H1 (cell line): ENCODE measurements around the gene TUT4. TPM values are rescaled to one million over a fixed set of nuclear protein-coding genes. Genes with fewer than 3 reads are reported as not detected.

Experiments used
- CTCF ChIA-PET: fragments of 300-600 bp; sonication (Branson Sonifier 250); formaldehyde crosslinking; loops from one replicate; lab custom pipeline; 2021; ENCODE audit not compliant: partially characterized antibody; lab: Charles Lee
- POLR2A ChIA-PET: fragments of 300-600 bp; sonication (Branson Sonifier 250); formaldehyde crosslinking; loops from one replicate; lab custom pipeline; 2021; ENCODE audit warnings: inconsistent platforms; ENCODE audit not compliant: partially characterized antibody; lab: Charles Lee
- DNase-seq, 2 experiments: peaks; one replicate each; pipeline versions ENCODE4 v3.0.0 to v3.0.0-alpha.2; 2010 to 2022; ENCODE audit warnings: low spot score in 2 of 2, low read depth in 1 of 2, mixed read lengths in 1 of 2
- FAIRE-seq: peaks from 2 replicates; lab custom pipeline; 2011; peaks lifted over from hg19 to GRCh38; lab: Jason Lieb, UNC
- H2AFZ ChIP-seq: 2 replicates; pipeline ENCODE4 v1.8.1; 2012; ENCODE audit warnings: low read length, inconsistent platforms
- H2AK5ac ChIP-seq: 2 replicates; pipeline ENCODE4 v1.6.1; 2013; ENCODE audit warnings: low read depth, low read length
- H2BK120ac ChIP-seq: replicated peaks from 2 replicates; pipeline ENCODE3; 2013; ENCODE audit warnings: low read depth, low read length, inconsistent platforms
- H2BK12ac ChIP-seq: 2 replicates; pipeline ENCODE4 v1.6.1; 2013; ENCODE audit warnings: low read depth, low read length
- H2BK15ac ChIP-seq: 2 replicates; pipeline ENCODE4 v1.6.1; 2013; ENCODE audit warnings: low read length
- H2BK20ac ChIP-seq: 2 replicates; pipeline ENCODE4 v1.6.1; 2013; ENCODE audit warnings: low read length
- H2BK5ac ChIP-seq: 2 replicates; pipeline ENCODE4 v1.6.1; 2013; ENCODE audit warnings: low read depth, low read length
- H3K14ac ChIP-seq: 2 replicates; pipeline ENCODE4 v1.6.1; 2013; ENCODE audit warnings: inconsistent platforms; ENCODE audit not compliant: insufficient read length
- H3K18ac ChIP-seq: 2 replicates; pipeline ENCODE4 v1.6.1; 2013; ENCODE audit warnings: low read length; ENCODE audit errors: extremely low read depth
- H3K23ac ChIP-seq: 2 replicates; pipeline ENCODE4 v1.6.1; 2013; ENCODE audit warnings: inconsistent platforms; ENCODE audit not compliant: insufficient read length
- H3K23me2 ChIP-seq: 2 replicates; pipeline ENCODE4 v1.6.1; 2013; ENCODE audit warnings: low read depth, low read length
- H3K27ac ChIP-seq: 2 replicates; pipeline ENCODE4 v1.6.1; 2011; ENCODE audit warnings: low read depth, low read length, inconsistent platforms
- H3K27me3 ChIP-seq, 4 experiments: replicated peaks in 1 of 4; 1 replicate in 1 of 4; 2 replicates in 3 of 4; pipeline versions ENCODE4 v1.6.1 to v1.8.1; 2011 to 2013; ENCODE audit warnings: low read length in 3 of 4, mild to moderate bottlenecking in 3 of 4, inconsistent platforms in 2 of 4, mixed read lengths in 2 of 4, moderate library complexity in 1 of 4; ENCODE audit not compliant: control insufficient read depth in 3 of 4, insufficient read depth in 3 of 4; ENCODE audit errors: extremely low read depth in 1 of 4
- H3K36me3 ChIP-seq, 4 experiments: 2 replicates each; pipeline versions ENCODE4 v1.6.1 to v1.8.1; 2011 to 2013; ENCODE audit warnings: mild to moderate bottlenecking in 4 of 4, low read length in 3 of 4, moderate library complexity in 2 of 4, control low read depth in 1 of 4, inconsistent platforms in 1 of 4; ENCODE audit not compliant: insufficient read depth in 4 of 4, control insufficient read depth in 2 of 4
- H3K4ac ChIP-seq: replicated peaks from 2 replicates; pipeline ENCODE3; 2013; ENCODE audit warnings: low read length, low read depth, mixed read lengths, inconsistent platforms; ENCODE audit not compliant: insufficient read length
- H3K4me1 ChIP-seq, 4 experiments: replicated peaks in 1 of 4; 1 replicate in 1 of 4; 2 replicates in 3 of 4; pipeline versions ENCODE4 v1.6.1 to v1.8.1; 2011 to 2013; ENCODE audit warnings: low read length in 3 of 4, inconsistent platforms in 2 of 4, mixed read lengths in 1 of 4; ENCODE audit not compliant: insufficient read depth in 4 of 4, control insufficient read depth in 3 of 4
- H3K4me2 ChIP-seq, 2 experiments: 2 replicates each; pipeline versions ENCODE4 v1.6.1 to v1.8.1; 2011 to 2013; ENCODE audit warnings: low read depth in 2 of 2, low read length in 2 of 2, control low read depth in 1 of 2, inconsistent platforms in 1 of 2, mild to moderate bottlenecking in 1 of 2; ENCODE audit not compliant: insufficient read depth in 1 of 2
- H3K4me3 ChIP-seq, 4 experiments: fragments of 200-600, 300-600 bp in 1 of 4; sonication (generic), shearing (Covaris generic), sonication (Bioruptor Twin) in 1 of 4; 2 replicates each; pipeline versions ENCODE4 v1.5.1 to v1.8.1; 2011 to 2016; ENCODE audit warnings: low read length in 4 of 4, low read depth in 3 of 4, control low read depth in 2 of 4, inconsistent platforms in 2 of 4, mild to moderate bottlenecking in 2 of 4, mixed read lengths in 1 of 4, moderate library complexity in 1 of 4; ENCODE audit not compliant: insufficient read depth in 2 of 4; ENCODE audit errors: extremely low read depth in 1 of 4
- H3K56ac ChIP-seq: replicated peaks from 2 replicates; pipeline ENCODE3; 2013; ENCODE audit warnings: low read depth, mild to moderate bottlenecking, mixed read lengths, low read length, inconsistent platforms; ENCODE audit not compliant: insufficient read length
- H3K79me1 ChIP-seq: 2 replicates; pipeline ENCODE4 v1.6.1; 2013; ENCODE audit warnings: low read depth, low read length, control low read depth
- H3K79me2 ChIP-seq, 2 experiments: 2 replicates each; pipeline versions ENCODE4 v1.6.1 to v1.8.1; 2012 to 2013; ENCODE audit warnings: low read length in 2 of 2, mild to moderate bottlenecking in 2 of 2, inconsistent platforms in 1 of 2; ENCODE audit not compliant: insufficient read depth in 2 of 2, control insufficient read depth in 1 of 2
- H3K9ac ChIP-seq, 4 experiments: replicated peaks in 1 of 4; 1 replicate in 1 of 4; 2 replicates in 3 of 4; pipeline versions ENCODE4 v1.6.1 to v1.8.1; 2011 to 2013; ENCODE audit warnings: low read depth in 3 of 4, low read length in 3 of 4, control low read depth in 2 of 4, mild to moderate bottlenecking in 2 of 4, moderate library complexity in 2 of 4, inconsistent platforms in 1 of 4; ENCODE audit errors: extremely low read depth in 1 of 4
- H3K9me3 ChIP-seq, 2 experiments: 2 replicates each; pipeline versions ENCODE4 v1.6.1 to v1.8.1; 2012 to 2013; ENCODE audit warnings: mild to moderate bottlenecking in 2 of 2, moderate library complexity in 2 of 2, control low read depth in 1 of 2, inconsistent platforms in 1 of 2, low read depth in 1 of 2, low read length in 1 of 2, mixed read lengths in 1 of 2; ENCODE audit not compliant: insufficient read depth in 2 of 2
- H4K20me1 ChIP-seq, 2 experiments: replicated peaks in 1 of 2; 2 replicates each; pipeline versions ENCODE3 to v1.8.1; 2011 to 2013; ENCODE audit warnings: inconsistent platforms in 2 of 2, low read length in 2 of 2, mild to moderate bottlenecking in 1 of 2; ENCODE audit not compliant: insufficient read depth in 2 of 2, control insufficient read depth in 1 of 2
- H4K5ac ChIP-seq: 2 replicates; pipeline ENCODE4 v1.6.1; 2013; ENCODE audit warnings: low read length, low read depth, mixed read lengths, inconsistent platforms; ENCODE audit not compliant: insufficient read length
- H4K8ac ChIP-seq: 2 replicates; pipeline ENCODE4 v1.8.0; 2013; ENCODE audit warnings: mild to moderate bottlenecking, moderate library complexity, low read length, inconsistent platforms; ENCODE audit not compliant: insufficient read depth; ENCODE audit errors: extremely low read depth
- H4K91ac ChIP-seq: replicated peaks from 2 replicates; pipeline ENCODE3; 2013; ENCODE audit warnings: low read length, mixed read lengths, inconsistent platforms; ENCODE audit not compliant: insufficient read length
- NANOG ChIP-seq: IDR thresholded peaks from 2 replicates; pipeline ENCODE4 v1.6.1; 2011; ENCODE audit warnings: low read length, low read depth, mild to moderate bottlenecking, inconsistent platforms; ENCODE audit not compliant: insufficient read depth, poor library complexity, severe bottlenecking
- POU5F1 ChIP-seq: IDR thresholded peaks from 2 replicates; pipeline ENCODE4 v1.6.1; 2011; ENCODE audit warnings: low read depth, mild to moderate bottlenecking, low read length, moderate library complexity
- RNF2 ChIP-seq: fragments of 200-900, 300-1000 bp; sonication (generic); IDR thresholded peaks from 2 replicates; pipeline ENCODE4 v1.7.1; 2016; ENCODE audit warnings: borderline replicate concordance, low read depth, mild to moderate bottlenecking, antibody characterized with exemption, low read length; ENCODE audit not compliant: poor library complexity, severe bottlenecking; ENCODE audit errors: missing control alignments
- SIRT6 ChIP-seq: IDR thresholded peaks from one replicate; pipeline ENCODE4 v1.7.1; 2012; ENCODE audit warnings: low read length, inconsistent platforms
- SIX5 ChIP-seq: IDR thresholded peaks from 2 replicates; pipeline ENCODE4 v1.6.1; 2011; ENCODE audit warnings: mild to moderate bottlenecking, low read depth, low read length
- TBP ChIP-seq: IDR thresholded peaks from 2 replicates; pipeline ENCODE4 v1.6.1; 2011; ENCODE audit warnings: low read depth, low read length, improper control_type of control experiment
- YY1 ChIP-seq: IDR thresholded peaks from 2 replicates; pipeline ENCODE4 v1.6.1; 2011; ENCODE audit warnings: low read depth, mild to moderate bottlenecking, low read length
- ZNF274 ChIP-seq: IDR thresholded peaks from 2 replicates; pipeline ENCODE4 v1.7.0; 2012; ENCODE audit warnings: low read length, borderline replicate concordance; ENCODE audit errors: extremely low read depth
- WGBS, 2 experiments: shearing (Covaris generic) in 1 of 2; methylation state at CpG; one replicate each; pipeline versions ENCODE4 v1.1.6 to v1.1.7; 2013 to 2015; ENCODE audit warnings: low lambda C conversion rate in 2 of 2, mixed read lengths in 2 of 2, inconsistent platforms in 1 of 2, low coverage in 1 of 2, missing lambda C conversion rate in 1 of 2; ENCODE audit not compliant: insufficient replicate concordance in 2 of 2, insufficient coverage in 1 of 2, insufficient read length in 1 of 2; ENCODE audit errors: extremely low coverage in 1 of 2, missing lambda C conversion rate in 1 of 2; 5-methylcytosine and 5-hydroxymethylcytosine counted together
- long read RNA-seq, 2 experiments: library from RNA in 1 of 2; library from capped mRNA in 1 of 2; stranded (forward); transcript quantifications; one replicate each; pipeline ENCODE4 v2.0.0, GENCODE V29; 2021; ENCODE audit warnings: inconsistent platforms in 1 of 2
- polyA minus RNA-seq, 3 experiments: library from RNA; depleted of rRNA, polyadenylated mRNA; stranded (reverse); fragments of >200 nt; gene quantifications; 1 replicate in 2 of 3; 2 replicates in 1 of 3; pipeline ENCODE4 v1.2.3, GENCODE V29; 2011
- polyA plus RNA-seq, 7 experiments: library from polyadenylated mRNA; depleted of rRNA in 3 of 7; stranded (reverse) in 5 of 7; unstranded in 2 of 7; fragments of >200 nt in 5 of 7; fragments of 200-250 nt in 2 of 7; gene quantifications; 1 replicate in 5 of 7; 2 replicates in 1 of 7; 4 replicates in 1 of 7; pipeline versions ENCODE4 v1.2.1 to v1.2.3, GENCODE V29; 2011 to 2013; ENCODE audit warnings: missing spikeins in 2 of 7, mixed read lengths in 2 of 7
- total RNA-seq: library from RNA; stranded (reverse); fragmentation: NEBNext Ultra II Directional; extraction: Animal tissue kit (Norgen Biotek cat#: 25700); gene quantifications from 2 replicates; pipeline ENCODE4 v1.2.1, GENCODE V29; 2021

TUT4 gene
- 63.3 and 63.8 TPM in 2 replicates for total RNA-seq
- polyA plus RNA-seq (2011; rRNA removed), result 54.5 and 58.4 TPM in 2 replicates
- polyA plus RNA-seq (2011; cell fraction: cytosol; rRNA removed), result 48.2 TPM
- 171 TPM for polyA plus RNA-seq (2011; cell fraction: nucleus; rRNA removed)
- polyA plus RNA-seq (2012, experiment 1 of 2), result 53.2 to 63.8 TPM (median 59.1 TPM) in 4 replicates
- polyA plus RNA-seq (2012, experiment 2 of 2), result 2.6 TPM
- 42.4 TPM for polyA plus RNA-seq (2013, experiment 1 of 2)
- polyA plus RNA-seq (2013, experiment 2 of 2), result 41.4 TPM
- polyA minus RNA-seq (2011; rRNA and poly(A)+ RNA removed), result 40.0 and 60.0 TPM in 2 replicates
- 21.1 TPM for polyA minus RNA-seq (2011; cell fraction: cytosol; rRNA and poly(A)+ RNA removed)
- 53.2 TPM for polyA minus RNA-seq (2011; cell fraction: nucleus; rRNA and poly(A)+ RNA removed)
- long read RNA-seq, experiment 1, full-length matches to known transcripts, result 1 of 17 reads
- long read RNA-seq, experiment 1, partial matches to known transcripts, result 8 of 17 reads
- long read RNA-seq, experiment 1, other reads (novel, unspliced or antisense), result 8 of 17 reads
- long read RNA-seq, experiment 2, partial matches to known transcripts, result 2 of 6 reads
- long read RNA-seq, experiment 2, other reads (novel, unspliced or antisense), result 4 of 6 reads

GRCh38 chr1:52552505-52553361 is at the start of gene TUT4:
TSS of gene TUT4 (minus strand) at chr1:52553092. CDS start at chr1:52526280, 26,812 bp downstream.
- Histone ChIP-seq H3K9ac (peak within 1 kb of the TSS; percentile 79 to 94 (median 89)), H3K27me3 (no peaks in the 10 kb centered on the region), H3K79me1 (peaks cover 3% of the 10 kb centered on the region; the same call in 1 of the 2 replicates), H4K91ac (peak within 1 kb of the TSS; percentile 95), H2BK15ac (peak within 1 kb of the TSS; percentile 65; the same call in 1 of the 2 replicates), H2BK12ac (no peak within 1 kb of the TSS; the same call in 1 of the 2 replicates), H3K14ac (no peak within 1 kb of the TSS), H3K4ac (no peak within 1 kb of the TSS), H3K79me2 (peaks cover 8 to 48% of the 10 kb centered on the region in 2 experiments; a peak in 3 of 4 replicates), H3K27ac (peak within 1 kb of the TSS; percentile 96), H3K23me2 (peaks cover 16% of the 10 kb centered on the region), H4K8ac (peak within 1 kb of the TSS; percentile 94), H3K23ac (no peak within 1 kb of the TSS), H2BK120ac (no peak within 1 kb of the TSS), H3K4me3 (peak within 1 kb of the TSS; percentile 75 to 94 (median 87)), H2BK5ac (peak within 1 kb of the TSS; percentile 94; the same call in 1 of the 2 replicates), H3K9me3 (no peaks in the 10 kb centered on the region), H3K56ac (peak within 1 kb of the TSS; percentile 65), H2AFZ (no peak within 1 kb of the TSS; the same call in 1 of the 2 replicates), H4K20me1 (peaks cover 0 to 9% of the 10 kb centered on the region in 2 experiments), H3K36me3 (no peaks in the 10 kb centered on the region), H3K4me2 (peak within 1 kb of the TSS; percentile 79 to 99), H2BK20ac (no peak within 1 kb of the TSS), H2AK5ac (no peak within 1 kb of the TSS), H4K5ac (peak within 1 kb of the TSS; percentile 79), H3K4me1 (peaks cover 3 to 11% (median 9%) of the 10 kb centered on the region in 4 experiments; a peak in 5 of 7 replicates), H3K18ac (peak within 1 kb of the TSS; percentile 93)
- peak; percentile 84 to 85 for DNase-seq
- 0% methylated on average over 20 of the region's 68 CpGs; no CpG with 5 or more reads in 1 of the 2 experiments for WGBS, 2 experiments
- FAIRE-seq, result no peak
- ChIA-PET POLR2A (interaction anchor here (0.6 to 2.2 kb wide), 17 partner anchors 12 to 497 kb away, joined by 3 to 12 read pairs (median 3); partner anchors contain the start of genes CC2D1B, GPX7, ORC1 and PRPF38A), CTCF (interaction anchor here (1.2 to 1.5 kb wide), 3 partner anchors 13 to 79 kb away, joined by 3 to 4 read pairs (median 4); no protein-coding TSS in a partner anchor)
- TF ChIP-seq SIX5 (no peak), ZNF274 (no peak), YY1 (peak; percentile 74; the same call in 1 of the 2 replicates), SIRT6 (no peak), NANOG (no peak), RNF2 (no peak), TBP (peak; percentile 72), POU5F1 (no peak)
